ENCODE measurements around the gene CDH4. TPM values are rescaled to one million over a fixed set of nuclear protein-coding genes. Genes with fewer than 3 reads are reported as not detected.

The CDH4 gene
- total RNA-seq, 1 experiment from 2014 or later = 25.0 TPM

DNA sequence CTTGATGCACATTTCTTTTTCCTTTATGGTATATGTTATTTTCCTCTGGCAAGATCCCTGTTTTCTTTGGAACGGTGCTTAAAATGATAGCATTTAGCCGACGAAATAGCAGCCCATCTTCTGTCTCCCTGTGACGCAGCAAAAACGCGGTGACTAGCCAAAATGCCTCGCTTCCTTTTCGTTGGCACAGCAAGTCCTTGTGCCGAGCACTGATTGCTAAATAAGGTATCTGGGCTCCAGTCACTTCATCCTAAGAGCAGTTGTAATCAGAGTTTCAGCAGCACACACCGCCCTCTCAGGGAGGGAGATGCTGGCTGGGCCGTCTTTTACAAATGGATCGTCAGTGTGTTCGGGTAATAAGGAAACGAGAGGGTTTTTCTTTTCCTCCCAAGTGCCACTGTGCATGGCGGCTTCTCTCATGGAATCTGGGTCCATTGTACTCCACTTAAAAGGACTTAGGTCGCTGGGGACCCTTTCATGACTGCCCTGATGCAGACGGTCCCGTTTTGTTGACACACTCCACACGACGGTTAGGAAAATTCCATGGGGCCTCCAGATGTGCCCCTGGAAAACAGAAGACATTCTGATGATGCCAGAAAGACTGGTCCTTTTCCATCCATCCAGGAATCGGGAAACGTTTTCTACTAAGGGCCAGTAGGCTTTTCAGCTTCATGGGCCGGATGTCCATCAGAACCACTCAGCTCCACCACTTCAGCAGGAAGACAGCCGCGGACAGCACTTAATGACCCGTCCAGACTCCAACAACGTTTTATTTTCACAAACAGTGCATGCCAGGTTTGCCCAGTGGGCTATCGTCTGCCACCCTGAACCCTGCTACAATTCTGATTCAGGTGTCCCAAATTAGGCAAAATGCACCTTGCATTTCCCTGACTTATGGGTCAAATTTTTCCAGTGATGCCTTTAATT, 185.5 kb downstream of the CDH4 start:
- no peaks in the 10 kb centered on the region for H3K36me3 Mint-ChIP-seq (ENCODE audit: insufficient read depth, unreplicated experiment)
- ChIA-PET CTCF (interaction anchor here (0.6 kb wide), 3 partner anchors 263 to 1489 kb away, joined by 3 to 4 read pairs (median 3); no protein-coding TSS in a partner anchor), POLR2A (interaction anchor here (0.8 kb wide), 1 partner anchor 11 kb away, joined by 4 read pairs; no protein-coding TSS in a partner anchor)
- no peak overlapping the region for H3K27ac Mint-ChIP-seq (ENCODE audit: low read depth, unreplicated experiment)
- H3K27me3 Mint-ChIP-seq (ENCODE audit: insufficient read depth, unreplicated experiment) = no peaks in the 10 kb centered on the region
- H3K4me3 Mint-ChIP-seq (ENCODE audit: unreplicated experiment) = no peak overlapping the region
- peak; percentile 89 for DNase-seq (ENCODE audit: unreplicated experiment)
- BruUV-seq (replicated peaks) = no TSS peak
- no peaks in the 10 kb centered on the region for H3K9me3 Mint-ChIP-seq (ENCODE audit: unreplicated experiment)
- peaks cover 20% of the 10 kb centered on the region for H3K4me1 Mint-ChIP-seq (ENCODE audit: insufficient read depth, unreplicated experiment)
- no peak for TF ChIP-seq CTCF (IDR thresholded peaks at IDR 0.05; ENCODE audit: unreplicated experiment)
- intact Hi-C loops (cut with micrococcal nuclease) = loop anchor here (10.0 kb wide), 1 partner anchor 113 kb away; no protein-coding TSS in a partner anchor

DNA sequence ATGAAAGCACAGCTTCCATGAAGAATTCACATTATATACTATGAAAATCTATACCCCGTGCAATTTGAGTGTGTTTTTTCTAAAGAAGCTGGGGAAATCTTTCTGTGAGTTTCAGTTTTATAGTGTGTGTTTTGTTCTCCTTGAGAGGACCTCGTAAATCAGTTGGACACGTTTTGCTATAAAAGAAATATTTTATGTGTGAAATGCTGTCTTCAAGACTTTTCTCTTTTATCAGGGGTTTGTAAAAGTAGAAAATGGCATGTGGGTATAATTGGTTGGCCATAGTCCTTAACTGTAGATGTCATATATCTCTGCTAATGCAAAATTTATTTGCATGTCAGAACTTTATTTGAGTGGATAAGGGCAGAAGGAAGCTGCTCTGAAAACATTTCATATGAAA, 186.2 kb downstream of the CDH4 start:
- POLR2A ChIA-PET = interaction anchor here (0.8 kb wide), 1 partner anchor 12 kb away, joined by 4 read pairs; no protein-coding TSS in a partner anchor
- CTCF ChIA-PET = interaction anchor here (0.5 to 0.6 kb wide), 2 partner anchors 31 to 263 kb away, joined by 3 read pairs; no protein-coding TSS in a partner anchor

DNA sequence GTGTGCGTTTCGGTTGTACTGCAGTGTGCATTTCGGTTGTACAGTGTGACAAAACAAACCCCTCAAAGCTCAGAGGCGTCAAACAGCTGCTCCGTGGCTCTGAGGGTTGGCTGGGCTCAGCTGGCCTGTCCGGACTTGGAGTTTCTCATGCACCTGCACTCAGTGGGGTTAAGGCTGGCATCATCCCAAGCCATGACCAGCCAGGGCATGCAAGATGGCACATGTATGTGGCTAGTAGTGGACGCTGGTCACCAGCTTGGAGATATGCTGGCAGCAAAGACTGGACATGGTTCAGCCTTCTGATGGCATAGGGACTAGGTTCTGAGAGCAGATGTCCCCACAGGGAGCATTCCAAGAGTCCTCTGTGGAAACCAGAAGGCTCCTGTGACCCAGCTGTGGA, 187.2 kb downstream of the CDH4 start:
- intact Hi-C loops (cut with micrococcal nuclease) = loop anchor here (10.0 kb wide), 1 partner anchor 114 kb away; no protein-coding TSS in a partner anchor
- H3K27ac Mint-ChIP-seq (ENCODE audit: low read depth, unreplicated experiment) = no peak overlapping the region
- H3K4me3 Mint-ChIP-seq (ENCODE audit: unreplicated experiment) = no peak overlapping the region
- peaks cover 20% of the 10 kb centered on the region for H3K4me1 Mint-ChIP-seq (ENCODE audit: insufficient read depth, unreplicated experiment)
- H3K9me3 Mint-ChIP-seq (ENCODE audit: unreplicated experiment) = no peaks in the 10 kb centered on the region
- H3K27me3 Mint-ChIP-seq (ENCODE audit: insufficient read depth, unreplicated experiment) = no peaks in the 10 kb centered on the region
- ChIA-PET CTCF (no interaction called here), POLR2A (interaction anchor here (0.6 kb wide), 1 partner anchor 85 kb away, joined by 4 read pairs; no protein-coding TSS in a partner anchor)
- no TSS peak for BruUV-seq (replicated peaks)
- TF ChIP-seq CTCF (IDR thresholded peaks at IDR 0.05; ENCODE audit: unreplicated experiment) = no peak
- DNase-seq (ENCODE audit: unreplicated experiment) = peak; percentile 30
- H3K36me3 Mint-ChIP-seq (ENCODE audit: insufficient read depth, unreplicated experiment) = no peaks in the 10 kb centered on the region

More for the DNA sequence above, 186.2 kb downstream of the CDH4 start:
- no peak overlapping the region for H3K4me3 Mint-ChIP-seq (ENCODE audit: unreplicated experiment)
- intact Hi-C loops (cut with micrococcal nuclease) = loop anchor here (10.0 kb wide), 1 partner anchor 113 kb away; no protein-coding TSS in a partner anchor
- no peaks in the 10 kb centered on the region for H3K36me3 Mint-ChIP-seq (ENCODE audit: insufficient read depth, unreplicated experiment)
- no peak for TF ChIP-seq CTCF (IDR thresholded peaks at IDR 0.05; ENCODE audit: unreplicated experiment)
- H3K27me3 Mint-ChIP-seq (ENCODE audit: insufficient read depth, unreplicated experiment) = no peaks in the 10 kb centered on the region
- H3K4me1 Mint-ChIP-seq (ENCODE audit: insufficient read depth, unreplicated experiment) = peaks cover 20% of the 10 kb centered on the region
- no peak for DNase-seq (ENCODE audit: unreplicated experiment)
- no peaks in the 10 kb centered on the region for H3K9me3 Mint-ChIP-seq (ENCODE audit: unreplicated experiment)
- no peak overlapping the region for H3K27ac Mint-ChIP-seq (ENCODE audit: low read depth, unreplicated experiment)
- no TSS peak for BruUV-seq (replicated peaks)

- H3K27ac Mint-ChIP-seq (ENCODE audit: low read depth, unreplicated experiment) = no peak overlapping the region
- CTCF ChIA-PET = interaction anchor here (0.6 kb wide), 1 partner anchor 455 kb away, joined by 3 read pairs; no protein-coding TSS in a partner anchor
- intact Hi-C loops (cut with micrococcal nuclease) = no loop called here
- H3K36me3 Mint-ChIP-seq (ENCODE audit: insufficient read depth, unreplicated experiment) = no peaks in the 10 kb centered on the region
- no peak for DNase-seq (ENCODE audit: unreplicated experiment)
- H3K4me3 Mint-ChIP-seq (ENCODE audit: unreplicated experiment) = no peak overlapping the region
- POLR2A ChIA-PET = no interaction called here
- H3K9me3 Mint-ChIP-seq (ENCODE audit: unreplicated experiment) = no peaks in the 10 kb centered on the region
- TF ChIP-seq CTCF (IDR thresholded peaks at IDR 0.05; ENCODE audit: unreplicated experiment) = no peak
- H3K27me3 Mint-ChIP-seq (ENCODE audit: insufficient read depth, unreplicated experiment) = no peaks in the 10 kb centered on the region
- BruUV-seq (replicated peaks) = no TSS peak
- peaks cover 20% of the 10 kb centered on the region for H3K4me1 Mint-ChIP-seq (ENCODE audit: insufficient read depth, unreplicated experiment)
Measured at GRCh38 chr20:61440548-61441055, 188.5 kb downstream of the CDH4 start.

Data from MCF 10A (cell line).